AG04449 (cell line): Measurements from ENCODE around the gene DEDD2.

Experiments
- CTCF ChIA-PET: fragments of 350-600 bp; formaldehyde crosslinking; extraction: SDS; loops from one replicate; lab custom pipeline; 2021; ENCODE audit warnings: antibody characterized with exemption; lab: Yijun Ruan, JAX
- POLR2A ChIA-PET: fragments of 400-600, 350-600 bp; formaldehyde crosslinking; extraction: SDS; loops from one replicate; lab custom pipeline; 2020; ENCODE audit warnings: antibody characterized with exemption, inconsistent platforms; lab: Yijun Ruan, JAX
- DNase-seq: peaks from one replicate; pipeline ENCODE4 v3.0.0-alpha.2; 2010; ENCODE audit warnings: low read depth, low spot score
- H3K4me3 ChIP-seq: 2 replicates; pipeline ENCODE4 v1.5.1; 2011; ENCODE audit warnings: low read depth, mild to moderate bottlenecking, control low read depth, low read length
- CTCF ChIP-seq: IDR thresholded peaks from one replicate; pipeline ENCODE4 v1.5.1; 2011; ENCODE audit warnings: mild to moderate bottlenecking, moderate library complexity, low read length, control low read depth, inconsistent platforms; ENCODE audit not compliant: insufficient read depth; ENCODE audit errors: missing control alignments

The DEDD2 gene

GRCh38 chr19:42154471-42155323, 62.8 kb downstream of the DEDD2 start:
- H3K4me3 ChIP-seq, result no peak overlapping the region
- CTCF ChIA-PET, result interaction anchor here (1.7 to 2.4 kb wide), 2 partner anchors 15 to 22 kb away, joined by 7 read pairs; partner anchors contain the start of gene POU2F2
- POLR2A ChIA-PET, result no interaction called here
- no peak for TF ChIP-seq CTCF
- DNase-seq, result no peak

- no peak for TF ChIP-seq CTCF
- no peak overlapping the region for H3K4me3 ChIP-seq
- ChIA-PET CTCF (no interaction called here), POLR2A (no interaction called here)
- DNase-seq, result no peak
These were observed 63.6 kb downstream of the DEDD2 start for GRCh38 chr19:42153672-42154433.

- CTCF ChIA-PET, result interaction anchor here (1.2 kb wide), 1 partner anchor 23 kb away, joined by 3 read pairs; no protein-coding TSS in a partner anchor
- POLR2A ChIA-PET, result no interaction called here
- TF ChIP-seq CTCF, result no peak
- no peak overlapping the region for H3K4me3 ChIP-seq
- no peak for DNase-seq
These were observed 64.4 kb downstream of the DEDD2 start for GRCh38 chr19:42152910-42153671.

- H3K4me3 ChIP-seq, result no peak overlapping the region
- CTCF ChIA-PET, result interaction anchor here (0.9 to 1.2 kb wide), 2 partner anchors 19 to 24 kb away, joined by 3 read pairs; partner anchors contain the start of gene POU2F2
- DNase-seq, result no peak
- no peak for TF ChIP-seq CTCF
- POLR2A ChIA-PET, result no interaction called here
These were observed 65.4 kb downstream of the DEDD2 start for GRCh38 chr19:42151782-42152684.

GRCh38 chr19:42150911-42151361, 66.5 kb downstream of the DEDD2 start:
- TF ChIP-seq CTCF, result no peak
- no peak overlapping the region for H3K4me3 ChIP-seq
- CTCF ChIA-PET, result no interaction called here
- no peak for DNase-seq
- POLR2A ChIA-PET, result no interaction called here
